H1 (cell line): Measurements from ENCODE around the gene THAP5. TPM values are rescaled to one million over a fixed set of nuclear protein-coding genes. Genes with fewer than 3 reads are reported as not detected.

Source experiments
- CTCF ChIA-PET: fragments of 300-600 bp; sonication (Branson Sonifier 250); formaldehyde crosslinking; loops from one replicate; lab custom pipeline; 2021; ENCODE audit not compliant: partially characterized antibody; lab: Charles Lee
- POLR2A ChIA-PET: fragments of 300-600 bp; sonication (Branson Sonifier 250); formaldehyde crosslinking; loops from one replicate; lab custom pipeline; 2021; ENCODE audit warnings: inconsistent platforms; ENCODE audit not compliant: partially characterized antibody; lab: Charles Lee
- DNase-seq, 2 experiments: peaks; one replicate each; pipeline versions ENCODE4 v3.0.0 to v3.0.0-alpha.2; 2010 to 2022; ENCODE audit warnings: low spot score in 2 of 2, low read depth in 1 of 2, mixed read lengths in 1 of 2
- FAIRE-seq: peaks from 2 replicates; lab custom pipeline; 2011; peaks lifted over from hg19 to GRCh38; lab: Jason Lieb, UNC
- H2AFZ ChIP-seq: 2 replicates; pipeline ENCODE4 v1.8.1; 2012; ENCODE audit warnings: low read length, inconsistent platforms
- H2AK5ac ChIP-seq: 2 replicates; pipeline ENCODE4 v1.6.1; 2013; ENCODE audit warnings: low read depth, low read length
- H2BK120ac ChIP-seq: replicated peaks from 2 replicates; pipeline ENCODE3; 2013; ENCODE audit warnings: low read depth, low read length, inconsistent platforms
- H2BK12ac ChIP-seq: 2 replicates; pipeline ENCODE4 v1.6.1; 2013; ENCODE audit warnings: low read depth, low read length
- H2BK15ac ChIP-seq: 2 replicates; pipeline ENCODE4 v1.6.1; 2013; ENCODE audit warnings: low read length
- H2BK20ac ChIP-seq: 2 replicates; pipeline ENCODE4 v1.6.1; 2013; ENCODE audit warnings: low read length
- H2BK5ac ChIP-seq: 2 replicates; pipeline ENCODE4 v1.6.1; 2013; ENCODE audit warnings: low read depth, low read length
- H3K14ac ChIP-seq: 2 replicates; pipeline ENCODE4 v1.6.1; 2013; ENCODE audit warnings: inconsistent platforms; ENCODE audit not compliant: insufficient read length
- H3K18ac ChIP-seq: 2 replicates; pipeline ENCODE4 v1.6.1; 2013; ENCODE audit warnings: low read length; ENCODE audit errors: extremely low read depth
- H3K23ac ChIP-seq: 2 replicates; pipeline ENCODE4 v1.6.1; 2013; ENCODE audit warnings: inconsistent platforms; ENCODE audit not compliant: insufficient read length
- H3K23me2 ChIP-seq: 2 replicates; pipeline ENCODE4 v1.6.1; 2013; ENCODE audit warnings: low read depth, low read length
- H3K27ac ChIP-seq: 2 replicates; pipeline ENCODE4 v1.6.1; 2011; ENCODE audit warnings: low read depth, low read length, inconsistent platforms
- H3K27me3 ChIP-seq, 4 experiments: replicated peaks in 1 of 4; 1 replicate in 1 of 4; 2 replicates in 3 of 4; pipeline versions ENCODE4 v1.6.1 to v1.8.1; 2011 to 2013; ENCODE audit warnings: low read length in 3 of 4, mild to moderate bottlenecking in 3 of 4, inconsistent platforms in 2 of 4, mixed read lengths in 2 of 4, moderate library complexity in 1 of 4; ENCODE audit not compliant: control insufficient read depth in 3 of 4, insufficient read depth in 3 of 4; ENCODE audit errors: extremely low read depth in 1 of 4
- H3K36me3 ChIP-seq, 4 experiments: 2 replicates each; pipeline versions ENCODE4 v1.6.1 to v1.8.1; 2011 to 2013; ENCODE audit warnings: mild to moderate bottlenecking in 4 of 4, low read length in 3 of 4, moderate library complexity in 2 of 4, control low read depth in 1 of 4, inconsistent platforms in 1 of 4; ENCODE audit not compliant: insufficient read depth in 4 of 4, control insufficient read depth in 2 of 4
- H3K4ac ChIP-seq: replicated peaks from 2 replicates; pipeline ENCODE3; 2013; ENCODE audit warnings: low read length, low read depth, mixed read lengths, inconsistent platforms; ENCODE audit not compliant: insufficient read length
- H3K4me1 ChIP-seq, 4 experiments: replicated peaks in 1 of 4; 1 replicate in 1 of 4; 2 replicates in 3 of 4; pipeline versions ENCODE4 v1.6.1 to v1.8.1; 2011 to 2013; ENCODE audit warnings: low read length in 3 of 4, inconsistent platforms in 2 of 4, mixed read lengths in 1 of 4; ENCODE audit not compliant: insufficient read depth in 4 of 4, control insufficient read depth in 3 of 4
- H3K4me2 ChIP-seq, 2 experiments: 2 replicates each; pipeline versions ENCODE4 v1.6.1 to v1.8.1; 2011 to 2013; ENCODE audit warnings: low read depth in 2 of 2, low read length in 2 of 2, control low read depth in 1 of 2, inconsistent platforms in 1 of 2, mild to moderate bottlenecking in 1 of 2; ENCODE audit not compliant: insufficient read depth in 1 of 2
- H3K4me3 ChIP-seq, 4 experiments: fragments of 200-600, 300-600 bp in 1 of 4; sonication (generic), shearing (Covaris generic), sonication (Bioruptor Twin) in 1 of 4; 2 replicates each; pipeline versions ENCODE4 v1.5.1 to v1.8.1; 2011 to 2016; ENCODE audit warnings: low read length in 4 of 4, low read depth in 3 of 4, control low read depth in 2 of 4, inconsistent platforms in 2 of 4, mild to moderate bottlenecking in 2 of 4, mixed read lengths in 1 of 4, moderate library complexity in 1 of 4; ENCODE audit not compliant: insufficient read depth in 2 of 4; ENCODE audit errors: extremely low read depth in 1 of 4
- H3K56ac ChIP-seq: replicated peaks from 2 replicates; pipeline ENCODE3; 2013; ENCODE audit warnings: low read depth, mild to moderate bottlenecking, mixed read lengths, low read length, inconsistent platforms; ENCODE audit not compliant: insufficient read length
- H3K79me1 ChIP-seq: 2 replicates; pipeline ENCODE4 v1.6.1; 2013; ENCODE audit warnings: low read depth, low read length, control low read depth
- H3K79me2 ChIP-seq, 2 experiments: 2 replicates each; pipeline versions ENCODE4 v1.6.1 to v1.8.1; 2012 to 2013; ENCODE audit warnings: low read length in 2 of 2, mild to moderate bottlenecking in 2 of 2, inconsistent platforms in 1 of 2; ENCODE audit not compliant: insufficient read depth in 2 of 2, control insufficient read depth in 1 of 2
- H3K9ac ChIP-seq, 4 experiments: replicated peaks in 1 of 4; 1 replicate in 1 of 4; 2 replicates in 3 of 4; pipeline versions ENCODE4 v1.6.1 to v1.8.1; 2011 to 2013; ENCODE audit warnings: low read depth in 3 of 4, low read length in 3 of 4, control low read depth in 2 of 4, mild to moderate bottlenecking in 2 of 4, moderate library complexity in 2 of 4, inconsistent platforms in 1 of 4; ENCODE audit errors: extremely low read depth in 1 of 4
- H3K9me3 ChIP-seq, 2 experiments: 2 replicates each; pipeline versions ENCODE4 v1.6.1 to v1.8.1; 2012 to 2013; ENCODE audit warnings: mild to moderate bottlenecking in 2 of 2, moderate library complexity in 2 of 2, control low read depth in 1 of 2, inconsistent platforms in 1 of 2, low read depth in 1 of 2, low read length in 1 of 2, mixed read lengths in 1 of 2; ENCODE audit not compliant: insufficient read depth in 2 of 2
- H4K20me1 ChIP-seq, 2 experiments: replicated peaks in 1 of 2; 2 replicates each; pipeline versions ENCODE3 to v1.8.1; 2011 to 2013; ENCODE audit warnings: inconsistent platforms in 2 of 2, low read length in 2 of 2, mild to moderate bottlenecking in 1 of 2; ENCODE audit not compliant: insufficient read depth in 2 of 2, control insufficient read depth in 1 of 2
- H4K5ac ChIP-seq: 2 replicates; pipeline ENCODE4 v1.6.1; 2013; ENCODE audit warnings: low read length, low read depth, mixed read lengths, inconsistent platforms; ENCODE audit not compliant: insufficient read length
- H4K8ac ChIP-seq: 2 replicates; pipeline ENCODE4 v1.8.0; 2013; ENCODE audit warnings: mild to moderate bottlenecking, moderate library complexity, low read length, inconsistent platforms; ENCODE audit not compliant: insufficient read depth; ENCODE audit errors: extremely low read depth
- H4K91ac ChIP-seq: replicated peaks from 2 replicates; pipeline ENCODE3; 2013; ENCODE audit warnings: low read length, mixed read lengths, inconsistent platforms; ENCODE audit not compliant: insufficient read length
- CBX8 ChIP-seq: fragments of 300-800, 300-1000 bp; sonication (generic); IDR thresholded peaks from 2 replicates; pipeline ENCODE4 v1.7.1; 2016; ENCODE audit warnings: low read depth, low read length, borderline replicate concordance
- CHD1 ChIP-seq: IDR thresholded peaks from 2 replicates; pipeline ENCODE4 v1.6.1; 2012; ENCODE audit warnings: low read depth, low read length, improper control_type of control experiment
- CREB1 ChIP-seq: IDR thresholded peaks from 2 replicates; pipeline ENCODE4 v1.6.1; 2012; ENCODE audit warnings: inconsistent platforms
- CTBP2 ChIP-seq: IDR thresholded peaks from 2 replicates; pipeline ENCODE4 v1.7.0; 2011; ENCODE audit warnings: borderline replicate concordance, mild to moderate bottlenecking, moderate library complexity, mixed read lengths, low read length; ENCODE audit not compliant: insufficient read depth, insufficient read length
- EGR1 ChIP-seq: IDR thresholded peaks from 2 replicates; pipeline ENCODE4 v1.6.1; 2011; ENCODE audit warnings: low read depth, low read length, borderline replicate concordance
- HDAC6 ChIP-seq: IDR thresholded peaks from one replicate; pipeline ENCODE4 v1.7.1; 2012; ENCODE audit warnings: low read depth, mild to moderate bottlenecking, inconsistent platforms, low read length, moderate library complexity
- MAFK ChIP-seq: IDR thresholded peaks from 2 replicates; pipeline ENCODE4 v1.6.1; 2012; ENCODE audit warnings: low read depth, mild to moderate bottlenecking, improper control_type of control experiment, low read length
- NANOG ChIP-seq: IDR thresholded peaks from 2 replicates; pipeline ENCODE4 v1.6.1; 2011; ENCODE audit warnings: low read length, low read depth, mild to moderate bottlenecking, inconsistent platforms; ENCODE audit not compliant: insufficient read depth, poor library complexity, severe bottlenecking
- NRF1 ChIP-seq: IDR thresholded peaks from 2 replicates; pipeline ENCODE4 v1.6.1; 2011; ENCODE audit warnings: mild to moderate bottlenecking, low read depth, low read length, improper control_type of control experiment
- POLR2A ChIP-seq, 2 experiments: IDR thresholded peaks; 1 replicate in 1 of 2; 2 replicates in 1 of 2; pipeline ENCODE4 v1.6.1; 2011; ENCODE audit warnings: low read depth in 2 of 2, low read length in 2 of 2, mild to moderate bottlenecking in 2 of 2; ENCODE audit errors: control extremely low read depth in 1 of 2
- RAD21 ChIP-seq, 2 experiments: IDR thresholded peaks in 1 of 2; conservative IDR thresholded peaks in 1 of 2; 2 replicates each; pipeline ENCODE4 v1.6.1; 2011; ENCODE audit warnings: low read depth in 2 of 2, low read length in 2 of 2, improper control_type of control experiment in 1 of 2, inconsistent platforms in 1 of 2, mild to moderate bottlenecking in 1 of 2, moderate library complexity in 1 of 2
- RFX5 ChIP-seq: IDR thresholded peaks from 2 replicates; pipeline ENCODE4 v1.6.1; 2011; ENCODE audit warnings: low read depth, low read length, improper control_type of control experiment, borderline replicate concordance
- SP1 ChIP-seq: IDR thresholded peaks from 2 replicates; pipeline ENCODE4 v1.6.1; 2011; ENCODE audit warnings: low read depth, low read length
- TCF12 ChIP-seq: IDR thresholded peaks from 2 replicates; pipeline ENCODE4 v1.6.1; 2011; ENCODE audit warnings: low read depth, mild to moderate bottlenecking, low read length
- ZNF274 ChIP-seq: IDR thresholded peaks from 2 replicates; pipeline ENCODE4 v1.7.0; 2012; ENCODE audit warnings: low read length, borderline replicate concordance; ENCODE audit errors: extremely low read depth
- WGBS, 2 experiments: shearing (Covaris generic) in 1 of 2; methylation state at CpG; one replicate each; pipeline versions ENCODE4 v1.1.6 to v1.1.7; 2013 to 2015; ENCODE audit warnings: low lambda C conversion rate in 2 of 2, mixed read lengths in 2 of 2, inconsistent platforms in 1 of 2, low coverage in 1 of 2, missing lambda C conversion rate in 1 of 2; ENCODE audit not compliant: insufficient replicate concordance in 2 of 2, insufficient coverage in 1 of 2, insufficient read length in 1 of 2; ENCODE audit errors: extremely low coverage in 1 of 2, missing lambda C conversion rate in 1 of 2; 5-methylcytosine and 5-hydroxymethylcytosine counted together
- polyA plus RNA-seq, 7 experiments: library from polyadenylated mRNA; depleted of rRNA in 3 of 7; stranded (reverse) in 5 of 7; unstranded in 2 of 7; fragments of >200 nt in 5 of 7; fragments of 200-250 nt in 2 of 7; gene quantifications; 1 replicate in 5 of 7; 2 replicates in 1 of 7; 4 replicates in 1 of 7; pipeline versions ENCODE4 v1.2.1 to v1.2.3, GENCODE V29; 2011 to 2013; ENCODE audit warnings: missing spikeins in 2 of 7, mixed read lengths in 2 of 7
- total RNA-seq: library from RNA; stranded (reverse); fragmentation: NEBNext Ultra II Directional; extraction: Animal tissue kit (Norgen Biotek cat#: 25700); gene quantifications from 2 replicates; pipeline ENCODE4 v1.2.1, GENCODE V29; 2021
- TF ChIP-seq, protein P1 (sequence below): IDR thresholded peaks from 2 replicates; pipeline ENCODE4 v1.6.1; 2012; ENCODE audit warnings: inconsistent platforms

The THAP5 gene
- total and polyA plus RNA-seq, 2 of the 8 experiments (the other 6 are each of a cell fraction or from before 2014, with no cell fraction given) = 3.9 to 24.2 TPM

DNA sequence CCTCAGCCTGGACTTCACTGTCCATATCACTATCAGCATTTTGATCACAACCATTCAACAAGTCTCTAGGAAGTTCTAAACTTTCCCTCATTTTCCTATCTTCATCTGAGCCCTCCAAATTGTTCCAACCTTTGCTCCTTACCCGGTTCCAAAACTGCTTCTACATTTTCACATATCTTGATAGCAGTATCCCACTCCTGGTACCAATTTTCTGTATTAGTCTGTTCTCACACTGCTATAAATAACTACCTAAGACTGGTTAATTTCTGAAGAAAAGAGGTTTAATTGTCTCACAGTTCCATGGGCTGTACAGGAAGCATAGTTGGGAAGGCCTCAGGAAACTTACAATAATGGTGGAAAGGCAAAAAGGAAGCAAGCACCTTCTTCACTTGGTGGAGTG, 11.9 kb downstream of the THAP5 start:
- DNase-seq (no peak), FAIRE-seq (no peak)
- no peak overlapping the region for H3K56ac ChIP-seq
- H3K4me2 ChIP-seq = no peak overlapping the region
- H3K4me3 ChIP-seq = no peak overlapping the region
- no peak overlapping the region for H2AK5ac ChIP-seq
- H4K5ac ChIP-seq = no peak overlapping the region
- peaks cover 11 to 18% of the 10 kb centered on the region in 2 experiments for H3K9me3 ChIP-seq
- H2BK15ac ChIP-seq = no peak overlapping the region
- H3K27ac ChIP-seq = no peak overlapping the region
- H4K91ac ChIP-seq = no peak overlapping the region
- no peaks in the 10 kb centered on the region for H3K27me3 ChIP-seq
- ChIA-PET CTCF (no interaction called here), POLR2A (no interaction called here)
- H3K14ac ChIP-seq = no peak overlapping the region
- 89% methylated on average over 1 of the region's 1 CpG; no CpG with 5 or more reads in 1 of the 2 experiments for WGBS, 2 experiments
- H3K9ac ChIP-seq = no peak overlapping the region
- H3K23ac ChIP-seq = no peak overlapping the region
- no peaks in the 10 kb centered on the region for H3K79me2 ChIP-seq
- no peak overlapping the region for H3K18ac ChIP-seq
- H4K20me1 ChIP-seq = no peaks in the 10 kb centered on the region
- H3K36me3 ChIP-seq = no peaks in the 10 kb centered on the region; a peak in 1 of 8 replicates
- H3K79me1 ChIP-seq = no peaks in the 10 kb centered on the region
- no peak overlapping the region for H2AFZ ChIP-seq
- H2BK20ac ChIP-seq = no peak overlapping the region
- no peaks in the 10 kb centered on the region for H3K23me2 ChIP-seq
- H2BK5ac ChIP-seq = no peak overlapping the region
- no peak overlapping the region for H2BK12ac ChIP-seq
- H4K8ac ChIP-seq = no peak overlapping the region
- no peak overlapping the region for H2BK120ac ChIP-seq
- no peaks in the 10 kb centered on the region for H3K4me1 ChIP-seq
- no peak overlapping the region for H3K4ac ChIP-seq
- TF ChIP-seq CHD1 = no peak
- no peak for TF ChIP-seq RAD21 (IDR thresholded peaks at IDR 0.05 in 1 of 2, conservative IDR thresholded peaks at IDR 0.05 in 1 of 2; ENCODE audit: low read depth in 2 of 2, low read length in 2 of 2)
- TF ChIP-seq CREB1 = no peak
- no peak for TF ChIP-seq HDAC6
- no peak for TF ChIP-seq SP1
- no peak for TF ChIP-seq TCF12
- no peak for TF ChIP-seq MAFK
- no peak for TF ChIP-seq NANOG
- TF ChIP-seq POLR2A (IDR thresholded peaks at IDR 0.05; ENCODE audit: control extremely low read depth in 1 of 2, low read depth in 2 of 2, low read length in 2 of 2) = no peak
- no peak for TF ChIP-seq ZNF274
- TF ChIP-seq CTBP2 = no peak
- TF ChIP-seq, protein P1, sequence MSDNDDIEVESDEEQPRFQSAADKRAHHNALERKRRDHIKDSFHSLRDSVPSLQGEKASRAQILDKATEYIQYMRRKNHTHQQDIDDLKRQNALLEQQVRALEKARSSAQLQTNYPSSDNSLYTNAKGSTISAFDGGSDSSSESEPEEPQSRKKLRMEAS = no peak
- no peak for TF ChIP-seq RFX5
- TF ChIP-seq CBX8 = no peak
- no peak for TF ChIP-seq EGR1
- TF ChIP-seq NRF1 = no peak
